HepG2 (cell line): Measurements from ENCODE around the gene TUBAL3. TPM values are rescaled to one million over a fixed set of nuclear protein-coding genes. Genes with fewer than 3 reads are reported as not detected.

Source experiments
- ATAC-seq: fragments of 200-7000 bp; cut with Tn5 transposase; 3 replicates; pipeline ENCODE4 v1.9.1; 2020; ENCODE audit warnings: mild to moderate bottlenecking, moderate library complexity
- BruUV-seq: library from RNA; stranded (reverse); fragments of 400-500 nt; replicated peaks from 2 replicates; lab custom pipeline; 2021; lab: Mats Ljungman, UMichigan
- CTCF ChIA-PET: fragments of 300-600 bp; formaldehyde crosslinking; extraction: SDS; loops from one replicate; lab custom pipeline; 2021; ENCODE audit warnings: low total read pairs, inconsistent platforms, low intra/inter-chr PET ratio; lab: Yijun Ruan, JAX
- POLR2A ChIA-PET: fragments of 350-600 bp; sonication (Branson Sonifier 250); formaldehyde crosslinking; loops from one replicate; lab custom pipeline; 2020; ENCODE audit warnings: antibody characterized with exemption, inconsistent platforms; lab: Yijun Ruan, JAX
- DNase-seq: peaks from one replicate; pipeline ENCODE4 v3.0.0-alpha.2; 2015; ENCODE audit warnings: low spot score
- FAIRE-seq: peaks from 3 replicates; lab custom pipeline; 2011; peaks lifted over from hg19 to GRCh38; lab: Jason Lieb, UNC
- H2AFZ ChIP-seq: one replicate; pipeline ENCODE4 v1.6.1; 2011; ENCODE audit warnings: low read length, inconsistent platforms
- H3K27ac ChIP-seq: fragments of 300-600 bp; 3 replicates; pipeline ENCODE4 v1.8.0; 2011; ENCODE audit warnings: mixed run types, mild to moderate bottlenecking, mixed read lengths, low read length, inconsistent platforms; ENCODE audit not compliant: insufficient read depth; ENCODE audit errors: extremely low read length
- H3K27me3 ChIP-seq, 2 experiments: fragments of 200-600 bp in 1 of 2; 2 replicates in 1 of 2; 3 replicates in 1 of 2; pipeline versions ENCODE4 v1.6.0 to v1.8.0; 2011; ENCODE audit warnings: low read length in 2 of 2, mild to moderate bottlenecking in 2 of 2, moderate library complexity in 2 of 2, inconsistent platforms in 1 of 2; ENCODE audit not compliant: insufficient read depth in 2 of 2, control insufficient read depth in 1 of 2
- H3K36me3 ChIP-seq, 2 experiments: fragments of 200-600 bp in 1 of 2; replicated peaks in 1 of 2; 2 replicates in 1 of 2; 3 replicates in 1 of 2; pipeline versions ENCODE4 v1.5.1 to v1.8.0; 2011; ENCODE audit warnings: low read length in 2 of 2, inconsistent platforms in 1 of 2; ENCODE audit not compliant: insufficient read depth in 2 of 2, control insufficient read depth in 1 of 2
- H3K4me1 ChIP-seq: 2 replicates; pipeline ENCODE4 v1.5.1; 2012; ENCODE audit warnings: low read length, inconsistent platforms; ENCODE audit not compliant: insufficient read depth
- H3K4me2 ChIP-seq: 2 replicates; pipeline ENCODE4 v1.6.0; 2011; ENCODE audit warnings: low read depth, low read length, inconsistent platforms
- H3K4me3 ChIP-seq, 3 experiments: fragments of 200-600 bp in 1 of 3; sonication (generic), shearing (Covaris generic) in 1 of 3; replicated peaks in 1 of 3; 2 replicates each; pipeline ENCODE4 v1.5.1; 2011 to 2016; ENCODE audit warnings: low read length in 3 of 3, inconsistent platforms in 2 of 3, low read depth in 2 of 3, mild to moderate bottlenecking in 2 of 3, control low read depth in 1 of 3, mixed read lengths in 1 of 3; ENCODE audit not compliant: insufficient read depth in 1 of 3
- H3K79me2 ChIP-seq: one replicate; pipeline ENCODE4 v1.6.1; 2011; ENCODE audit warnings: low read length, inconsistent platforms; ENCODE audit not compliant: insufficient read depth
- H3K9ac ChIP-seq: 2 replicates; pipeline ENCODE4 v1.6.0; 2011; ENCODE audit warnings: mild to moderate bottlenecking, low read depth, low read length, inconsistent platforms; ENCODE audit not compliant: insufficient read depth
- H3K9me3 ChIP-seq: 2 replicates; pipeline ENCODE4 v1.5.1; 2012; ENCODE audit warnings: mild to moderate bottlenecking, low read length
- H4K20me1 ChIP-seq: 2 replicates; pipeline ENCODE4 v1.6.0; 2011; ENCODE audit warnings: inconsistent platforms, mild to moderate bottlenecking, low read length, moderate library complexity; ENCODE audit not compliant: insufficient read depth
- ATF7-NPFF ChIP-seq: sonication (generic); formaldehyde crosslinking; IDR thresholded peaks from 2 replicates; pipeline ENCODE4 v1.8.1; 2023; ENCODE audit warnings: mild to moderate bottlenecking, low read depth, missing genetic modification reagents, moderate library complexity
- FOSL1 ChIP-seq: sonication (generic); formaldehyde crosslinking; IDR thresholded peaks from 2 replicates; pipeline ENCODE4 v1.9.0; 2021; ENCODE audit warnings: missing genetic modification reagents, borderline replicate concordance
- HES4 ChIP-seq: sonication (generic); formaldehyde crosslinking; IDR thresholded peaks from 2 replicates; pipeline ENCODE4 v1.9.0; 2021; ENCODE audit warnings: mild to moderate bottlenecking, missing genetic modification reagents, borderline replicate concordance
- KDM6A ChIP-seq: IDR thresholded peaks from 2 replicates; pipeline ENCODE4 v1.6.1; 2016; ENCODE audit warnings: low read depth
- NR2C2 ChIP-seq: sonication (generic); formaldehyde crosslinking; IDR thresholded peaks from 2 replicates; pipeline ENCODE4 v1.4.0; 2020; ENCODE audit warnings: missing genetic modification reagents, mild to moderate bottlenecking, moderate library complexity, borderline replicate concordance
- SP1 ChIP-seq, 2 experiments: fragments of 450-650 bp in 1 of 2; sonication (generic) in 1 of 2; formaldehyde crosslinking in 1 of 2; IDR thresholded peaks; 2 replicates each; pipeline versions ENCODE4 v1.4.0 to v1.6.1; 2016 to 2020; ENCODE audit warnings: missing genetic modification reagents in 1 of 2
- SRSF9 ChIP-seq: fragments of 200-400 bp; formaldehyde crosslinking; IDR thresholded peaks from 2 replicates; pipeline ENCODE4 v1.6.1; 2018; ENCODE audit warnings: borderline replicate concordance, mild to moderate bottlenecking, low read depth, low read length; ENCODE audit not compliant: insufficient read depth, poor library complexity, severe bottlenecking
- SSRP1 ChIP-seq: IDR thresholded peaks from 2 replicates; pipeline ENCODE4 v1.6.1; 2016; ENCODE audit warnings: control low read depth
- ZFYVE20 ChIP-seq: sonication (generic); formaldehyde crosslinking; IDR thresholded peaks from 2 replicates; pipeline ENCODE4 v1.8.0; 2023; ENCODE audit warnings: low read depth, mild to moderate bottlenecking, moderate library complexity, missing genetic modification reagents, borderline replicate concordance
- ZNF124 ChIP-seq: sonication (generic); formaldehyde crosslinking; IDR thresholded peaks from 2 replicates; pipeline ENCODE4 v1.4.0; 2020; ENCODE audit warnings: missing genetic modification reagents
- ZNF737 ChIP-seq: sonication (generic); formaldehyde crosslinking; IDR thresholded peaks from 2 replicates; pipeline ENCODE4 v1.5.0; 2020; ENCODE audit warnings: missing genetic modification reagents, mild to moderate bottlenecking, borderline replicate concordance
- WGBS: methylation state at CpG from one replicate; pipeline ENCODE4 v1.1.6; 2017; ENCODE audit warnings: low lambda C conversion rate; 5-methylcytosine and 5-hydroxymethylcytosine counted together
- in situ Hi-C: cut with HindIII; loops from 2 replicates; pipeline ENCODE4 v1.10.0; 2017; ENCODE audit warnings: low pct_unique_long_range_greater_than_20kb; ENCODE audit not compliant: extremely low pct_ligation_motif_present
- intact Hi-C: fragments of 100-400 bp; cut with micrococcal nuclease; formaldehyde crosslinking; loops from one replicate; pipeline ENCODE4 v1.10.0; 2022; ENCODE audit not compliant: unreplicated experiment
- polyA plus RNA-seq, 8 experiments: library from polyadenylated mRNA; depleted of rRNA in 3 of 8; stranded (reverse) in 7 of 8; unstranded in 1 of 8; fragments of >200 nt; fragmentation: Illumina TruSeq in 4 of 8; extraction: Trizol in 4 of 8; gene quantifications; 2 replicates each; pipeline versions ENCODE4 v1.2.1 to v1.2.3, GENCODE V29; 2011 to 2016; ENCODE audit warnings: low read depth in 4 of 8, missing spikeins in 1 of 8, mixed read lengths in 1 of 8; ENCODE audit not compliant: insufficient read depth in 1 of 8
- total RNA-seq, 5 experiments: library from RNA; depleted of rRNA; stranded (reverse); fragments of >200 nt; fragmentation: Illumina TruSeq; extraction: Trizol; gene quantifications; 2 replicates each; pipeline ENCODE4 v1.2.3, GENCODE V29; 2016; ENCODE audit warnings: low read depth in 1 of 5
- TF ChIP-seq, protein P1 (sequence below), 2 experiments: sonication (generic) in 1 of 2; formaldehyde crosslinking in 1 of 2; IDR thresholded peaks; 2 replicates each; pipeline versions ENCODE4 v1.5.1 to v1.6.1; 2011 to 2020; ENCODE audit warnings: borderline replicate concordance in 1 of 2, low read depth in 1 of 2, low read length in 1 of 2, mild to moderate bottlenecking in 1 of 2, missing genetic modification reagents in 1 of 2, moderate library complexity in 1 of 2
- TF ChIP-seq, protein P2 (sequence below): sonication (generic); formaldehyde crosslinking; IDR thresholded peaks from one replicate; pipeline ENCODE4 v1.5.1; 2020; ENCODE audit warnings: mild to moderate bottlenecking, missing genetic modification reagents; ENCODE audit errors: not compliant biosample characterization

Gene TUBAL3
- total and polyA plus RNA-seq, 2 of the 13 experiments (the other 11 are each of a cell fraction or from before 2014, with no cell fraction given) = 0.07 to 0.26 TPM

DNA sequence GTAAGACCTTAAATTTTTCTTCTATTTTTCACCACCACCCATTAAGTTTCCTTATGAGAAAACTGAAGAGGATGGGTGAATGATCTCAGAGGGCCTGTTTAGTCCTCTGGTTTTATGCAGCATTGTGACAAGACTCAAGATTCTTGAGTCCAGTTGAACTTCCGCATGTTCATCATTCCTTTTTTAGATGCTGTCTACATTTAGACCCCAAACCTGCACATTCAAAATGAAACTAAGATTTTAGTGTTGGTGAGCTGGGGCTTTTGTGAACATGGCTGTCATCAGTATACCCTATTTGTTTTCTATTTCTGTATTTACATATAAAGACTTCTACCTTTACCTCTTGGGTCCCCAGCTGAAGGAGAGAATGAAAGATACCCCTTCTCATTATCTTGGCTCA lies 38.8 kb upstream of the TUBAL3 start:
- BruUV-seq = no TSS peak
- no peak overlapping the region for H3K4me2 ChIP-seq
- DNase-seq (no peak), FAIRE-seq (no peak), ATAC-seq (no peak)
- no peak overlapping the region for H2AFZ ChIP-seq
- H4K20me1 ChIP-seq = no peaks in the 10 kb centered on the region
- H3K36me3 ChIP-seq = peaks cover 0 to 2% of the 10 kb centered on the region in 2 experiments; a peak in 4 of 5 replicates
- TF ChIP-seq ZNF737 (CRISPR knock-in tag) = no peak
- no peak for TF ChIP-seq HES4 (CRISPR knock-in tag)
- no peak for TF ChIP-seq FOSL1 (CRISPR knock-in tag)
- TF ChIP-seq SSRP1 (CRISPR knock-in tag) = no peak
- TF ChIP-seq ATF7-NPFF (CRISPR knock-in tag) = no peak
- no peak for TF ChIP-seq SP1 (IDR thresholded peaks at IDR 0.05)
- no peak for TF ChIP-seq SP1 (CRISPR knock-in tag; IDR thresholded peaks at IDR 0.05)
- TF ChIP-seq, protein P1, sequence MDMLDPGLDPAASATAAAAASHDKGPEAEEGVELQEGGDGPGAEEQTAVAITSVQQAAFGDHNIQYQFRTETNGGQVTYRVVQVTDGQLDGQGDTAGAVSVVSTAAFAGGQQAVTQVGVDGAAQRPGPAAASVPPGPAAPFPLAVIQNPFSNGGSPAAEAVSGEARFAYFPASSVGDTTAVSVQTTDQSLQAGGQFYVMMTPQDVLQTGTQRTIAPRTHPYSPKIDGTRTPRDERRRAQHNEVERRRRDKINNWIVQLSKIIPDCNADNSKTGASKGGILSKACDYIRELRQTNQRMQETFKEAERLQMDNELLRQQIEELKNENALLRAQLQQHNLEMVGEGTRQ (IDR thresholded peaks at IDR 0.05; ENCODE audit: low read depth, low read length) = no peak
- TF ChIP-seq, protein P1 (CRISPR knock-in tag; IDR thresholded peaks at IDR 0.05; ENCODE audit: borderline replicate concordance) = no peak
- TF ChIP-seq NR2C2 = no peak
- TF ChIP-seq, protein P2, sequence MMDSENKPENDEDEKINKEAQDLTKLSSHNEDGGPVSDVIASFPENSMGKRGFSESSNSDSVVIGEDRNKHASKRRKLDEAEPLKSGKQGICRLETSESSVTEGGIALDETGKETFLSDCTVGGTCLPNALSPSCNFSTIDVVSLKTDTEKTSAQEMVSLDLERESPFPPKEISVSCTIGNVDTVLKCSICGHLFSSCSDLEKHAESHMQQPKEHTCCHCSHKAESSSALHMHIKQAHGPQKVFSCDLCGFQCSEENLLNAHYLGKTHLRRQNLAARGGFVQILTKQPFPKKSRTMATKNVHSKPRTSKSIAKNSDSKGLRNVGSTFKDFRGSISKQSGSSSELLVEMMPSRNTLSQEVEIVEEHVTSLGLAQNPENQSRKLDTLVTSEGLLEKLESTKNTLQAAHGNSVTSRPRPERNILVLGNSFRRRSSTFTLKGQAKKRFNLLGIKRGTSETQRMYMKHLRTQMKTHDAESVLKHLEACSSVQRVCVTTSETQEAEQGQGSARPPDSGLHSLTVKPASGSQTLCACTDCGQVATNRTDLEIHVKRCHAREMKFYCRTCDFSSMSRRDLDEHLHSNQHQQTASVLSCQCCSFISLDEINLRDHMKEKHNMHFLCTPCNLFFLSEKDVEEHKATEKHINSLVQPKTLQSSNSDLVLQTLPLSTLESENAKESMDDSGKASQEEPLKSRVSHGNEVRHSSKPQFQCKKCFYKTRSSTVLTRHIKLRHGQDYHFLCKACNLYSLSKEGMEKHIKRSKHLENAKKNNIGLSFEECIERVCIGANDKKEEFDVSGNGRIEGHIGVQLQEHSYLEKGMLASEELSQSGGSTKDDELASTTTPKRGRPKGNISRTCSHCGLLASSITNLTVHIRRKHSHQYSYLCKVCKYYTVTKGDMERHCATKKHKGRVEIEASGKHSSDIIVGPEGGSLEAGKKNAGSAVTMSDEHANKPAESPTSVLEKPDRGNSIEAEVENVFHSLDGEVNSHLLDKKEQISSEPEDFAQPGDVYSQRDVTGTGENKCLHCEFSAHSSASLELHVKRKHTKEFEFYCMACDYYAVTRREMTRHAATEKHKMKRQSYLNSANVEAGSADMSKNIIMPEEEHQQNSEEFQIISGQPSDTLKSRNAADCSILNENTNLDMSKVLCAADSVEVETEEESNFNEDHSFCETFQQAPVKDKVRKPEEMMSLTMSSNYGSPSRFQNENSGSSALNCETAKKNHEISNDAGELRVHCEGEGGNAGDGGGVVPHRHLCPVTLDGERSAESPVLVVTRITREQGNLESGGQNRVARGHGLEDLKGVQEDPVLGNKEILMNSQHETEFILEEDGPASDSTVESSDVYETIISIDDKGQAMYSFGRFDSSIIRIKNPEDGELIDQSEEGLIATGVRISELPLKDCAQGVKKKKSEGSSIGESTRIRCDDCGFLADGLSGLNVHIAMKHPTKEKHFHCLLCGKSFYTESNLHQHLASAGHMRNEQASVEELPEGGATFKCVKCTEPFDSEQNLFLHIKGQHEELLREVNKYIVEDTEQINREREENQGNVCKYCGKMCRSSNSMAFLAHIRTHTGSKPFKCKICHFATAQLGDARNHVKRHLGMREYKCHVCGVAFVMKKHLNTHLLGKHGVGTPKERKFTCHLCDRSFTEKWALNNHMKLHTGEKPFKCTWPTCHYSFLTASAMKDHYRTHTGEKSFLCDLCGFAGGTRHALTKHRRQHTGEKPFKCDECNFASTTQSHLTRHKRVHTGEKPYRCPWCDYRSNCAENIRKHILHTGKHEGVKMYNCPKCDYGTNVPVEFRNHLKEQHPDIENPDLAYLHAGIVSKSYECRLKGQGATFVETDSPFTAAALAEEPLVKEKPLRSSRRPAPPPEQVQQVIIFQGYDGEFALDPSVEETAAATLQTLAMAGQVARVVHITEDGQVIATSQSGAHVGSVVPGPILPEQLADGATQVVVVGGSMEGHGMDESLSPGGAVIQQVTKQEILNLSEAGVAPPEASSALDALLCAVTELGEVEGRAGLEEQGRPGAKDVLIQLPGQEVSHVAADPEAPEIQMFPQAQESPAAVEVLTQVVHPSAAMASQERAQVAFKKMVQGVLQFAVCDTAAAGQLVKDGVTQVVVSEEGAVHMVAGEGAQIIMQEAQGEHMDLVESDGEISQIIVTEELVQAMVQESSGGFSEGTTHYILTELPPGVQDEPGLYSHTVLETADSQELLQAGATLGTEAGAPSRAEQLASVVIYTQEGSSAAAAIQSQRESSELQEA = no peak
- no peak for TF ChIP-seq KDM6A (CRISPR knock-in tag)
- TF ChIP-seq ZNF124 (CRISPR knock-in tag) = no peak
- no peak for TF ChIP-seq SRSF9
- no peak for TF ChIP-seq ZFYVE20 (CRISPR knock-in tag)
- H3K4me1 ChIP-seq = peaks cover 5% of the 10 kb centered on the region
- CTCF ChIA-PET = interaction anchor here (2.9 kb wide), 1 partner anchor 179 kb away, joined by 31 read pairs; no protein-coding TSS in a partner anchor
- no peaks in the 10 kb centered on the region; a peak in 1 of 5 replicates for H3K27me3 ChIP-seq
- in situ Hi-C loops (loop anchor here (5.0 kb wide), 1 partner anchor 179 kb away; no protein-coding TSS in a partner anchor), intact Hi-C loops (loop anchor here (10.0 kb wide), 1 partner anchor 71 kb away; no protein-coding TSS in a partner anchor)
- no peak overlapping the region for H3K9ac ChIP-seq
- H3K4me3 ChIP-seq = no peak overlapping the region
- H3K27ac ChIP-seq = no peak overlapping the region
- 100% methylated on average over 1 of the region's 1 CpG for WGBS
- H3K79me2 ChIP-seq = peaks cover 20% of the 10 kb centered on the region
- H3K9me3 ChIP-seq = no peaks in the 10 kb centered on the region
- POLR2A ChIA-PET = no interaction called here
